Astrocyte (in vitro differentiated cells and primary cell): ENCODE results near the gene ELMO1.

Experiments
- EZH2 ChIP-seq: IDR thresholded peaks from 2 replicates; pipeline ENCODE4 v1.6.1; 2012; ENCODE audit warnings: mild to moderate bottlenecking, low read length, inconsistent platforms; ENCODE audit not compliant: insufficient read depth
- TF ChIP-seq, protein P1 (sequence below): IDR thresholded peaks from 2 replicates; pipeline ENCODE4 v1.5.1; 2011; ENCODE audit warnings: low read depth, mild to moderate bottlenecking, inconsistent platforms, low read length, moderate library complexity; ENCODE audit not compliant: insufficient read depth

- TF ChIP-seq, protein P1, sequence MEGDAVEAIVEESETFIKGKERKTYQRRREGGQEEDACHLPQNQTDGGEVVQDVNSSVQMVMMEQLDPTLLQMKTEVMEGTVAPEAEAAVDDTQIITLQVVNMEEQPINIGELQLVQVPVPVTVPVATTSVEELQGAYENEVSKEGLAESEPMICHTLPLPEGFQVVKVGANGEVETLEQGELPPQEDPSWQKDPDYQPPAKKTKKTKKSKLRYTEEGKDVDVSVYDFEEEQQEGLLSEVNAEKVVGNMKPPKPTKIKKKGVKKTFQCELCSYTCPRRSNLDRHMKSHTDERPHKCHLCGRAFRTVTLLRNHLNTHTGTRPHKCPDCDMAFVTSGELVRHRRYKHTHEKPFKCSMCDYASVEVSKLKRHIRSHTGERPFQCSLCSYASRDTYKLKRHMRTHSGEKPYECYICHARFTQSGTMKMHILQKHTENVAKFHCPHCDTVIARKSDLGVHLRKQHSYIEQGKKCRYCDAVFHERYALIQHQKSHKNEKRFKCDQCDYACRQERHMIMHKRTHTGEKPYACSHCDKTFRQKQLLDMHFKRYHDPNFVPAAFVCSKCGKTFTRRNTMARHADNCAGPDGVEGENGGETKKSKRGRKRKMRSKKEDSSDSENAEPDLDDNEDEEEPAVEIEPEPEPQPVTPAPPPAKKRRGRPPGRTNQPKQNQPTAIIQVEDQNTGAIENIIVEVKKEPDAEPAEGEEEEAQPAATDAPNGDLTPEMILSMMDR = no peak
- TF ChIP-seq EZH2 = no peak
Measured at GRCh38 chr7:37497576-37497975, 48.9 kb upstream of the ELMO1 start.
